ENCODE results near the gene MAGIX. TPM values are rescaled to one million over a fixed set of nuclear protein-coding genes. Genes with fewer than 3 reads are reported as not detected.

The MAGIX gene
- total RNA-seq, 1 experiment from 2014 or later, result 1.9 TPM

GRCh38 chrX:49202022-49202421 is 39.5 kb downstream of the MAGIX start:
- Histone ChIP-seq H3K27ac (ENCODE audit: insufficient read length, low read depth, low read length) (no peak overlapping the region), H2AK5ac (ENCODE audit: insufficient read length, low read length) (no peak overlapping the region), H3K23me2 (ENCODE audit: insufficient read length, low read depth, low read length, poor library complexity, severe bottlenecking) (peaks cover 14% of the 10 kb centered on the region), H3K79me1 (ENCODE audit: insufficient read depth, low read depth, low read length, poor library complexity, severe bottlenecking) (no peaks in the 10 kb centered on the region), H3K4me1 (ENCODE audit: insufficient read depth, low read length) (no peaks in the 10 kb centered on the region), H3K9me3 (ENCODE audit: control insufficient read depth, low read depth, low read length) (peaks cover 28% of the 10 kb centered on the region), H3K14ac (ENCODE audit: insufficient read depth, low read length) (no peak overlapping the region), H3K4ac (ENCODE audit: low read depth, low read length) (no peak overlapping the region), H3K27me3 (ENCODE audit: insufficient read depth, low read length) (no peaks in the 10 kb centered on the region), H3K18ac (ENCODE audit: insufficient read length, low read depth, low read length) (no peak overlapping the region), H3K9ac (ENCODE audit: extremely low read depth, insufficient read length, low read length) (no peak overlapping the region), H4K91ac (ENCODE audit: insufficient read length, low read depth, low read length) (no peak overlapping the region), H2BK5ac (ENCODE audit: insufficient read length, low read length) (no peak overlapping the region), H4K5ac (ENCODE audit: insufficient read length, low read depth, low read length) (no peak overlapping the region), H2AFZ (ENCODE audit: low read length) (no peak overlapping the region), H3K56ac (ENCODE audit: insufficient read length, low read depth, low read length) (no peak overlapping the region), H4K20me1 (ENCODE audit: control insufficient read depth, insufficient read depth, insufficient read length) (no peaks in the 10 kb centered on the region), H2BK15ac (ENCODE audit: low read depth, low read length) (no peak overlapping the region), H3K23ac (ENCODE audit: insufficient read length, low read depth, low read length) (no peak overlapping the region), H4K8ac (replicated peaks; ENCODE audit: insufficient read length, low read depth, low read length) (no peak overlapping the region), H2BK12ac (ENCODE audit: insufficient read length, low read depth, low read length) (no peak overlapping the region), H3K79me2 (ENCODE audit: insufficient read depth, low read length) (no peaks in the 10 kb centered on the region), H2BK20ac (ENCODE audit: low read depth, low read length, poor library complexity, severe bottlenecking) (no peak overlapping the region), H2BK120ac (ENCODE audit: low read depth, low read length, poor library complexity, severe bottlenecking) (no peak overlapping the region), H3K4me2 (ENCODE audit: insufficient read depth, insufficient read length, low read length) (no peak overlapping the region), H3T11ph (ENCODE audit: low read length) (no peak overlapping the region)
- Mint-ChIP-seq H3K36me3 (ENCODE audit: insufficient read depth in 1 of 3, low read depth in 3 of 3) (peaks cover 0 to 11% (median 5%) of the 10 kb centered on the region in 3 experiments; a peak in 5 of 7 replicates), H3K27ac (no peak overlapping the region), H3K4me3 (no peak overlapping the region), H3K9me3 (peaks cover 67 to 81% of the 10 kb centered on the region in 2 experiments), H3K27me3 (ENCODE audit: low read depth) (peaks cover 17% of the 10 kb centered on the region), H3K4me1 (peaks cover 11 to 27% of the 10 kb centered on the region in 2 experiments; a peak in 3 of 4 replicates)
- no peak for DNase-seq
- WGBS (ENCODE audit: extremely low coverage, insufficient read length, low lambda C conversion rate), result no CpG with 5 or more reads among the region's 2 CpGs
- TF ChIP-seq, protein P1, sequence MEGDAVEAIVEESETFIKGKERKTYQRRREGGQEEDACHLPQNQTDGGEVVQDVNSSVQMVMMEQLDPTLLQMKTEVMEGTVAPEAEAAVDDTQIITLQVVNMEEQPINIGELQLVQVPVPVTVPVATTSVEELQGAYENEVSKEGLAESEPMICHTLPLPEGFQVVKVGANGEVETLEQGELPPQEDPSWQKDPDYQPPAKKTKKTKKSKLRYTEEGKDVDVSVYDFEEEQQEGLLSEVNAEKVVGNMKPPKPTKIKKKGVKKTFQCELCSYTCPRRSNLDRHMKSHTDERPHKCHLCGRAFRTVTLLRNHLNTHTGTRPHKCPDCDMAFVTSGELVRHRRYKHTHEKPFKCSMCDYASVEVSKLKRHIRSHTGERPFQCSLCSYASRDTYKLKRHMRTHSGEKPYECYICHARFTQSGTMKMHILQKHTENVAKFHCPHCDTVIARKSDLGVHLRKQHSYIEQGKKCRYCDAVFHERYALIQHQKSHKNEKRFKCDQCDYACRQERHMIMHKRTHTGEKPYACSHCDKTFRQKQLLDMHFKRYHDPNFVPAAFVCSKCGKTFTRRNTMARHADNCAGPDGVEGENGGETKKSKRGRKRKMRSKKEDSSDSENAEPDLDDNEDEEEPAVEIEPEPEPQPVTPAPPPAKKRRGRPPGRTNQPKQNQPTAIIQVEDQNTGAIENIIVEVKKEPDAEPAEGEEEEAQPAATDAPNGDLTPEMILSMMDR (conservative IDR thresholded peaks at IDR 0.05), result no peak

Data from H9 (cell line).